HG03066 (cell line): ENCODE measurements around the gene POLR3B.
"Not testable (repeated sequence)": the region's sequence is repeated elsewhere in the genome, so short reads cannot be mapped to it uniquely, and the experiment has no call there.

Source experiments
- ATAC-seq: cut with Tn5 transposase; IDR thresholded peaks from one replicate; pipeline ENCODE4 v1.9.1; 2021; ENCODE audit warnings: low read depth; ENCODE audit not compliant: unreplicated experiment

The POLR3B gene

GRCh38 chr12:106342397-106343213, 14.9 kb upstream of the POLR3B start:
- ATAC-seq: no peak

GRCh38 chr12:106343214-106343528, 14.4 kb upstream of the POLR3B start:
- no peak for ATAC-seq

- no peak for ATAC-seq
Measured at GRCh38 chr12:106344131-106344530, 13.4 kb upstream of the POLR3B start.

GRCh38 chr12:106345746-106346145, 11.8 kb upstream of the POLR3B start:
- ATAC-seq: no peak

GRCh38 chr12:106348411-106348810, 9.1 kb upstream of the POLR3B start:
- no peak for ATAC-seq

GRCh38 chr12:106353175-106353574, 4.4 kb upstream of the POLR3B start:
- ATAC-seq: no peak

- peak; percentile 7 for ATAC-seq
Measured at GRCh38 chr12:106358396-106359241, 1.1 kb downstream of the POLR3B start.

- ATAC-seq: no peak
Measured at GRCh38 chr12:106359646-106360399, 2.3 kb downstream of the POLR3B start.

- ATAC-seq: no peak
Measured at GRCh38 chr12:106360400-106360994, 2.9 kb downstream of the POLR3B start.

- no peak for ATAC-seq
Measured at GRCh38 chr12:106362971-106363370, 5.4 kb downstream of the POLR3B start.

- no peak for ATAC-seq
Measured at GRCh38 chr12:106364261-106364660, 6.7 kb downstream of the POLR3B start.

GRCh38 chr12:106369624-106370346, 12.2 kb downstream of the POLR3B start:
- ATAC-seq: no peak

- no peak for ATAC-seq
Measured at GRCh38 chr12:106378788-106379187, 21.2 kb downstream of the POLR3B start.

- no peak for ATAC-seq
Measured at GRCh38 chr12:106380954-106381353, 23.4 kb downstream of the POLR3B start.

- not testable (repeated sequence) for ATAC-seq
Measured at GRCh38 chr12:106381866-106382265, 24.3 kb downstream of the POLR3B start.

- no peak for ATAC-seq
Measured at GRCh38 chr12:106386813-106387535, 29.4 kb downstream of the POLR3B start.

- ATAC-seq: no peak
Measured at GRCh38 chr12:106387848-106388377, 30.4 kb downstream of the POLR3B start.

GRCh38 chr12:106389151-106389550, 31.6 kb downstream of the POLR3B start:
- no peak for ATAC-seq

- ATAC-seq: no peak
Measured at GRCh38 chr12:106392759-106393158, 35.2 kb downstream of the POLR3B start.
